Measurements from ENCODE around the gene FTSJ1.
A peak's percentile ranks its signal among the peaks of the same experiment; 100 is the strongest.
"Not testable (repeated sequence)": the region's sequence is repeated elsewhere in the genome, so short reads cannot be mapped to it uniquely, and the experiment has no call there.

Gene FTSJ1

GRCh38 chrX:48493890-48494364 lies 17.9 kb downstream of the FTSJ1 start:
- no peak for DNase-seq (ENCODE audit: low spot score)

GRCh38 chrX:48496660-48497059 lies 20.7 kb downstream of the FTSJ1 start:
- DNase-seq (ENCODE audit: low spot score), result peak; percentile 35

GRCh38 chrX:48497871-48498270 lies 21.9 kb downstream of the FTSJ1 start:
- DNase-seq (ENCODE audit: low spot score), result no peak

GRCh38 chrX:48498374-48498809 lies 22.4 kb downstream of the FTSJ1 start:
- peak; percentile 82 for DNase-seq (ENCODE audit: low spot score)

GRCh38 chrX:48504261-48504660 lies 28.3 kb downstream of the FTSJ1 start:
- no peak for DNase-seq (ENCODE audit: low spot score)

GRCh38 chrX:48505481-48505880 lies 29.5 kb downstream of the FTSJ1 start:
- DNase-seq (ENCODE audit: low spot score), result no peak

GRCh38 chrX:48507246-48507645 lies 31.2 kb downstream of the FTSJ1 start:
- DNase-seq (ENCODE audit: low spot score), result no peak

- DNase-seq (ENCODE audit: low spot score), result peak; percentile 75
Measured at GRCh38 chrX:48508400-48509244, 32.6 kb downstream of the FTSJ1 start, which contains the start of gene PORCN. Gene PORCN (plus strand): TSS chrX:48508992. CDS start chrX:48509821, 829 bp downstream.

GRCh38 chrX:48509245-48509590 lies 33.2 kb downstream of the FTSJ1 start:
- no peak for DNase-seq (ENCODE audit: low spot score)

GRCh38 chrX:48509619-48510018 lies 33.6 kb downstream of the FTSJ1 start:
- no peak for DNase-seq (ENCODE audit: low spot score)

- DNase-seq (ENCODE audit: low spot score), result no peak
Measured at GRCh38 chrX:48511560-48511959, 35.6 kb downstream of the FTSJ1 start.

- no peak for DNase-seq (ENCODE audit: low spot score)
Measured at GRCh38 chrX:48512371-48512935, 36.5 kb downstream of the FTSJ1 start.

GRCh38 chrX:48513670-48514069 lies 37.7 kb downstream of the FTSJ1 start:
- no peak for DNase-seq (ENCODE audit: low spot score)

GRCh38 chrX:48514126-48514806 lies 38.3 kb downstream of the FTSJ1 start:
- DNase-seq (ENCODE audit: low spot score), result no peak

- DNase-seq (ENCODE audit: low spot score), result no peak
Measured at GRCh38 chrX:48514868-48515460, 39.0 kb downstream of the FTSJ1 start.

GRCh38 chrX:48515842-48516241 lies 39.8 kb downstream of the FTSJ1 start:
- no peak for DNase-seq (ENCODE audit: low spot score)

GRCh38 chrX:48516285-48516684 lies 40.3 kb downstream of the FTSJ1 start:
- DNase-seq (ENCODE audit: low spot score), result no peak

GRCh38 chrX:48516987-48517386 lies 41.0 kb downstream of the FTSJ1 start:
- DNase-seq (ENCODE audit: low spot score), result no peak

- not testable (repeated sequence) for DNase-seq (ENCODE audit: low spot score)
Measured at GRCh38 chrX:48519481-48519880, 43.5 kb downstream of the FTSJ1 start.

GRCh38 chrX:48520455-48520854 lies 44.5 kb downstream of the FTSJ1 start:
- no peak for DNase-seq (ENCODE audit: low spot score)

GRCh38 chrX:48520976-48521352 lies 45.0 kb downstream of the FTSJ1 start:
- no peak for DNase-seq (ENCODE audit: low spot score)

All from RKO (cell line).